Nucleus accumbens (tissue), 56 donors: Measurements from ENCODE around the gene FGD6.
"Not testable (repeated sequence)": the region's sequence is repeated elsewhere in the genome, so short reads cannot be mapped to it uniquely, and the experiment has no call there.

Experiments used
- DNase-seq, 56 donors: peaks; one replicate each; lab custom pipeline; 2025; lab: John Stamatoyannopoulos, UW

FGD6 gene

DNA sequence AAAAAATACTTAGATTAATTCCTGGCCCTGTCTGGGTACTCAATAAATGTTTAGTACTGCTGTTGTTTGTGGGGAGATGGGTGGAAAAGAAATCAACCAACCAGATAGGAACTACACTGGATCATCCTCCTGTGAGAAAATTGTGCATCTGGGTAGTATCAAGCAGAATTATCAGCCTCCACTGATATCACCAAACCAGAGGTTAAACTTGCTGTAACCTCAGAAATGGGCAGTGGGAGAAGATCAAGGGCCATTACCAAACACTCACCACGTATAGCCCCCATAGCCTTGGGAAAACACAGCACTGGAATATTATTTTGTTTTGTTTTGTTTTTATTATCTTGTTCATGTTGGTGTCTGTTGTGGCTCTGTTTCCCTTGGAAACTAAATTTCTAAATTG lies 20.0 kb upstream of the FGD6 start:
- DNase-seq = no peak

DNA sequence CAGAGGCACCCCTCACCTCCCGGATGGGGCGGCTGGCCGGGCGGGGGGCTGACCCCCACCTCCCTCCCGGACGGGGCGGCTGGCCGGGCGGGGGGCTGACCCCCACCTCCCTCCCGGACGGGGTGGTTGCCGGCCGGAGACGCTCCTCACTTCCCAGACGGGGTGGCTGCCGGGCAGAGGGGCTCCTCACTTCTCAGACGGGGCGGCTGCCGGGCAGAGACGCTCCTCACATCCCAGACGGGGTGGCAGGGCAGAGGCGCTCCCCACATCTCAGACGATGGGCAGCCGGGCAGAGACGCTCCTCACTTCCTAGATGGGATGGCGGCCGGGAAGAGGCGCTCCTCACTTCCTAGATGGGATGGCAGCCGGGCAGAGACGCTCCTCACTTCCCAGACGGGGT lies 18.4 kb upstream of the FGD6 start:
- DNase-seq = not testable (repeated sequence)

DNA sequence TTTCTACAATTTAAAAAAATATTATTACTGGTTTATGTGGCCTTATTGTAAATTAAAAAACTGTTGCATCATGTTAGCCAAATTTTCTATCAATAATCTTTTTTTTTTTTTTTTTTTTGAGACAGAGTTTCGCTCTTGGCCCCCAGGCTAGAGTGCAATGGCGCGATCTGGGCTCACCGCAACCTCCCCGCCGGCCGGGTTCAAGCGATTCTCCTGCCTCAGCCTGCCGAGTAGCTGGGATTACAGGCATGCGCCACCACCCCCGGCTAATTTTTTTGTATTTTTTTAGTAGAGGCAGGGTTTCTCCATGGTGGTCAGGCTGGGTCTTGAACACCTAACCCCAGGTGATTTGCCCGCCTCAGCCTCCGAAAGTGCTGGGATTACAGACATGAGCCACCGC lies 16.9 kb upstream of the FGD6 start:
- not testable (repeated sequence) for DNase-seq

- no peak for DNase-seq
These were observed 13.9 kb upstream of the FGD6 start for GRCh38 chr12:95231190-95231589.

GRCh38 chr12:95230313-95230712 lies 13.0 kb upstream of the FGD6 start:
- DNase-seq = no peak

GRCh38 chr12:95229636-95230035 lies 12.4 kb upstream of the FGD6 start:
- DNase-seq = no peak

DNA sequence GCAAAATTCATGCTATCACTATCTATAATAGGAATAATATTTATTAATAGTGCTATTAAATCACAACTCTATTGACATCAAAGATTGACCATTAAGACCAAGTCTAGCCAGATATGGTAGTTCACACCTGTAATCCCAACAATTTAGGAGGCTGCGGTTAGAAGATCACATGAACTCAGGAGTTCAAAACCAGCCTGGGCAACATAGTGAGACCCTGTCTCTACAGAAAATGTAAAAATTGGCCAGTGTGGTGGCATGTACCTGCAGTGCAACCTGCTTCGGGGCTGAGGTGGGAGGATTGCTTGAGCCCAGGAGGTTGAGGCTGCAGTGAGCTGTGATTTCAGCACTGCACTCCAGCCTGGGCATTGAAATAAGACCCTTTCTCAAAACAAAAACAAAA lies 11.3 kb upstream of the FGD6 start:
- no peak for DNase-seq

DNA sequence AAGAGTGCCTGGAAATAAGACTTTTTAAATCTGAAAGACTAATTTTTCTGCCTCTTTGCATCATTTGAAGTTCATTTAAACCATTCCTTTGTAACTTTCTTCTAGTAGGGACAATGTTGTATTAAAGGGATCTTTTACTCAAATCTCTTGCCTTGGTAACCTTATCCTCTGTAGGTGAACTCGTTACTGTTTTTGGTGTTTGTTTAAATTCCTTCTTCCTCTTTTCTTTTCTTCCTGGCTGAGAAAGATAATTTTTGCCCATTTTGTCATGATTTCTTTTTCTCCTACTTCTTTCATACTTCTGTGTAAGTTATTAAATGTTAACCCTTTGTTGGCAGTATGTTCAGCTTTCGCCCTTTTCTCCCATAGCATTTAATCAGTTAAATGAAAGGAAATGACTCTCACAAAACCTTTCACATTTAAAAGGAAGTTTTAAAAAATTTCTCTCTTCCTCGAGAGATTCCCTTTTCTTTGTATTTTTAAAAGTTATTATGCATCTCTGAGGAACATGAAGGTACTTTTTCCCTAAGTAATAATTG lies 10.6 kb upstream of the FGD6 start:
- DNase-seq = no peak

GRCh38 chr12:95225645-95226212 lies 8.5 kb upstream of the FGD6 start:
- no peak for DNase-seq

DNA sequence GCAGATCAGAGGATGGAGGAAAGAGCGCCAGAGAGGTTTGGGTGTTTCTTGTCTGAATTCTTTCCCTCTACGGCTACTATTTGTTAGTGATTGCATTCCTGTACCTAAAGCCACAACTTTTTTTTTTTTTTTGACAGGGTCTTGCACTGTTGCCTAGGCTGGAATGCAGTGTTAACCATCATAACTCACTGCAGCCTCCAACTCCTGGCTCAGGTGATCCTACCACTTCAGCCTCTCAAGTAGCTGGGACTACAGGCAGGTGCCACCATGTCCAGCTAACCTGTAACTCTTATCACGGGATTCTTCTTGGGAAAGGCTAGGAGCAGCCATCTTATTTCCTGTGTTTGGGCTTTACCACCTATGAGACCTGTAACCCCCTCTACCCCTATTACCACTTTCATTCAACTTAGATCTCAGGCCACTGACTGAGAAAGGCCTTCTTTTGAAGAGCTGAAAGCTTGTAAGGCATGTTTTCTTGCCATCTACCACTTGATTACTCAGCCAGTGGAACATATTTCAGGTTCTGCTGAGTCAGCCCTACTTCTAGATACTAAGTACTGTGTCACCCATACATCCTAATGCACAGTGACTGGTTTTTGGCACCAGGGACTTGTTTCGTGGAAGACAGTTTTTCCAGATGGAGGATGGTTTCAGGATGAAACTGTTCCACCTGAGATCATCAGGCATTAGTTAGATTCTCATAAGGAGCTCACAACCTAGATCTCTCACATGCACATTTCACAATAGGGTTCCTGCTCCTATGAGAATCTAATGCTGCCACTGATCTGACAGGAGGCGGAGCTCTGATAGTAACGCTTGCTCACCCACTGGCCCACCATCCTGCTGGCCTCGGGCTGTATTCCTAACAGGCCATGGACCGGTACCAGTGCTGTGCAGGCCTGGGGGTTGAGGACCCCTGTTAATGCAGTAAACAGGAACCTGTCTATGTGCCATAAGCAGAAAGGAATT lies 7.2 kb upstream of the FGD6 start:
- no peak for DNase-seq

DNA sequence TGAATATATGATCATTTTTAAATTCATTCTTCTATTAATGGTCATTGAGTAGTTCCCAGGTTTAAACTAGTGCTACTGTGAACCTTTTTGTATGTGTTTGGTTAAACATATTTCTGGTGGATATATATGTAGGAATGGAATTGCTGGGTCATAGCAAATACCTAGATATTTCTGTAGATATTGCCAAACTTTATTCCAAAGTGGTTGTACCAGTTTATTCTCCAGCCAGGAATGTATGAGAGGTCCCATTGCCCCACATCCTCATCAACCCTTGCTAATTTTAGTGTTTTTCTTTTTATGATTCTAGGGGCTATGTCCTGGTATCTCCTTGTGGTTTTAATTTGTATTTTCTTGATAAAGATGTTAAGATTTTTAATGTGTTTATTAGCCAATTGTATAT lies 3.5 kb upstream of the FGD6 start:
- no peak for DNase-seq

- no peak for DNase-seq
These were observed 2.9 kb upstream of the FGD6 start for GRCh38 chr12:95220190-95220589.

- peak in 26 of 56 donors; percentile 10 to 89 (median 57) for DNase-seq
These were observed 1.2 kb upstream of the FGD6 start for GRCh38 chr12:95218150-95219133.

DNA sequence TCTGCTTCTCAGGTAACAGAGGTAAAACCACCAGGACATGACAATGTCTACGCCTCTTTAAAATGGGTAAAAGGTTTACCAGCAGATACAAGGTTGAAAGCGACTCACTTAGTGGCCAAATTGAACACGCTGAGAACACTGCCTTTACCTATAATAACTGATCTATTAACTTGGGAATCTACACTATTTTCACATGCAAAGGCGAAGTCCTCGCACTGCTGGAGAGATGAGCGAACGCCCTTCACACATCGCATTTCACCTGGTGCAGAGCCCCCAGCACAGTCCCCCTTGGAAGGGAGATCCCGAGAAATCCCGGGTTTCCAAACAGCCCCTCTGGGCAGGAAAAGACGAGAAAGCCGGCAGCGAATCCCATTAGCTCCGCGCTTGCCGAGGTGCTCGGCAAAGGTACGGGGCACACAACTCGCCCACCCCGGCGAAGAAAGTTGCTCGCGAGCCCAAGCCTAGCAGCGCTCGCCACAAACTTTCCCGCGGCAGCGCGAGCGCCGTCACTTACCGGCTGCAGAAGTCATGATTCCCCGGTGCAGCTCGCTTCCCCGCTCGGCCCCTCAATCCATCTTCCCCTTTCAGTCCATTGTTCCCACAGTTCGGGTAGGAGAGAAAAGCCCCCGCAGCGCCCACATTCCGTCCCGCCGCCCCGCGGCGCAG lies 423 bp downstream of the FGD6 start:
- peak in 6 of 56 donors; percentile 40 to 72 (median 50) for DNase-seq

DNA sequence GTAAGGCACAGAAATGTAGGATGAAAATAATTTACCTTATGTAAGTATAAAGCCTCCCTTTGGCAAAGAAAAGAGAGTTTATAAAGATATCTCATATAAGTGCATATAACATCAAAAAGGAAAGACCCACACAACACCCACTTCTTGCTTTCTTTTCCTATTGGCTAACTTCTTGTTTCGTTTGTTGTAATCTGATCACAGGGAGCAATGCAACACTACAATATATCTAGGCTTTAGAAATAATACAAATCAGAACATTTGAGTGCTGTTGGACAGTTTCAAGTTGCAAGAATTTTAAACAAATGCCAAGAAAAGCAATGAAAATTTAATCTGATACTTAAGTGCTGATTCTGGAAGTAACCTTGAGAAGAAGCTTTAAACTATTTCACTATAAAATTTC lies 1.3 kb downstream of the FGD6 start:
- DNase-seq = no peak

DNA sequence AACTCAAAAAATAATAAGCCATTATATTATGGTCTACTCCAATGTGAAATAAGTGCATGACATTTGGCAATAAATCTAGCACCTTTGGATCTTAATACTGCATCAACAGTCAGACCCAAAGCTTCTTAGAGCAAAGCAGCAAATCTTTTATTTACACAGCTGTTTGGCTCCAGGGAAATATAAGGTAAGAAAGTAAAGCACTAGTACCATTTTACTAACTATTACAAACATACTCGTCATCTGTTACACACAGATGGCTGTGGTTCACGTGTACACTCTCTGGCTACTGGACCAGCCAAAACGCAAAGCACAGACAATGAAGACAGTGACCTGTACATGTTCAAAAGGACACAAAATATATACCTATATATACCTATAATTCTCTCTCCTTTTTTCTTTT lies 2.8 kb downstream of the FGD6 start:
- no peak for DNase-seq

GRCh38 chr12:95213928-95214327 lies 3.3 kb downstream of the FGD6 start:
- DNase-seq = no peak

DNA sequence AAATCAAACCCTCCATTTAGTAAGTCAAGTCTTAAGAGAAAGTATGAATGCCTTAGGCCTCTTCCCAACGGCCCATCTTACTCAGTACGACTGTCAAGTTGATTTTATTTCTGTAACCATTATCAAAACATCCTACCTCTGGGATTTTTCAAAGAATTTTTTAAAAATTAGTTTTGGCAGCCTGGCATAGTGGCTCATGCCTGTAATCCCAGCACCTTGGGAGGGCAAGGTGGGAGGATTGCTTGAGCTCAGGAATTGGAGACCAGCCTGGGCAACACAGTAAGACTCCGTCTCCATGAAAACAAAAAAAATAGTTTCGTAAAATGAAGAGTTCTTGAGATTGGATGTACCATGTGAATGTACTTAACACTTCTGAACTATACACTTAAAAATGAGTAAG lies 4.1 kb downstream of the FGD6 start:
- no peak for DNase-seq

DNA sequence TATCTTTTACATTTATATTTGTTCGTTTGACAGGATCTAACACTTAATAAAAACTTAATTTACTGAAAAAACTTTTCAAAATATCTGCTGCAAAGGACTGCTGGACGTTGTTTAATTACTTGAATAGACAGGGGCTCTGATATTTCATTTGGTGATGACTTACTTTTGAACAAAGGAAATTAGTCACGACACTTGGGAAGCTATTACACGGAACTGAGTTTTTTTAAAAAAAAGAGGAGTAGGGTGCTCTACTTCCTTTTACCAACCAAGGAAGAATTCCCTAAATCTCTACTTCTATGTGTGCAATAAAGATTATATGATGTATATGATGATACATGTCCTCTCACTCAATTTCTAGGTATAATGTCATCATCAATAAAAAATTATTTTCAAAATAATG lies 4.7 kb downstream of the FGD6 start:
- DNase-seq = no peak

- no peak for DNase-seq
These were observed 8.6 kb downstream of the FGD6 start for GRCh38 chr12:95208678-95209077.
